SK-N-SH treated with all-trans-retinoic acid at 6 μM for 48 hours (cell line): ENCODE data around the gene L3MBTL1.

Experiments used
- ATAC-seq: fragments of 200-7000 bp; cut with Tn5 transposase; 3 replicates; pipeline ENCODE4 v1.9.1; 2020; ENCODE audit warnings: mild to moderate bottlenecking, moderate library complexity
- ARNTL ChIP-seq: fragments of 450-650 bp; formaldehyde crosslinking; IDR thresholded peaks from 2 replicates; pipeline ENCODE4 v1.5.0; 2020; ENCODE audit warnings: low read depth, mild to moderate bottlenecking, moderate library complexity, borderline replicate concordance
- BACH2 ChIP-seq: fragments of 250-450 bp; sonication (Bioruptor Pico); IDR thresholded peaks from 2 replicates; pipeline ENCODE4 v1.9.0; 2021; ENCODE audit warnings: mild to moderate bottlenecking, borderline replicate concordance
- CREB5 ChIP-seq: fragments of 250-450 bp; sonication (Bioruptor Pico); IDR thresholded peaks from 2 replicates; pipeline ENCODE4 v1.5.1; 2020; ENCODE audit warnings: low read depth, mild to moderate bottlenecking, moderate library complexity
- CSDC2 ChIP-seq: fragments of 250-450 bp; sonication (Bioruptor Pico); IDR thresholded peaks from 2 replicates; pipeline ENCODE4 v1.5.0; 2020; ENCODE audit warnings: mild to moderate bottlenecking, moderate library complexity
- CSRNP3 ChIP-seq: fragments of 250-450 bp; sonication (Bioruptor Pico); IDR thresholded peaks from 2 replicates; pipeline ENCODE4 v1.5.1; 2021; ENCODE audit warnings: mild to moderate bottlenecking, moderate library complexity
- ESRRG ChIP-seq: fragments of 250-450 bp; sonication (Bioruptor Pico); IDR thresholded peaks from 2 replicates; pipeline ENCODE4 v1.6.1; 2021; ENCODE audit warnings: mild to moderate bottlenecking
- GLIS3 ChIP-seq: fragments of 250-450 bp; sonication (Bioruptor Pico); IDR thresholded peaks from 2 replicates; pipeline ENCODE4 v1.5.0; 2020; ENCODE audit warnings: mild to moderate bottlenecking, moderate library complexity
- OSR1 ChIP-seq: fragments of 250-450 bp; sonication (Bioruptor Pico); IDR thresholded peaks from 2 replicates; pipeline ENCODE4 v1.8.0; 2022; ENCODE audit warnings: moderate library complexity, mild to moderate bottlenecking, inconsistent platforms
- PATZ1 ChIP-seq: fragments of 250-450 bp; sonication (Bioruptor Pico); IDR thresholded peaks from 2 replicates; pipeline ENCODE4 v1.8.0; 2020; ENCODE audit warnings: mild to moderate bottlenecking, moderate library complexity, borderline replicate concordance
- PPARA ChIP-seq: fragments of 250-450 bp; sonication (Bioruptor Pico); IDR thresholded peaks from 2 replicates; pipeline ENCODE4 v1.5.0; 2020; ENCODE audit warnings: mild to moderate bottlenecking, borderline replicate concordance
- TSHZ2 ChIP-seq: fragments of 250-450 bp; sonication (Bioruptor Pico); IDR thresholded peaks from 2 replicates; pipeline ENCODE4 v1.5.0; 2020; ENCODE audit warnings: mild to moderate bottlenecking, moderate library complexity
- ZC3H10 ChIP-seq: fragments of 250-450 bp; sonication (Bioruptor Pico); IDR thresholded peaks from 2 replicates; pipeline ENCODE4 v1.5.1; 2021; ENCODE audit warnings: mild to moderate bottlenecking, moderate library complexity
- ZFP3 ChIP-seq: fragments of 250-450 bp; sonication (Bioruptor Pico); IDR thresholded peaks from 2 replicates; pipeline ENCODE4 v1.5.0; 2020; ENCODE audit warnings: mild to moderate bottlenecking, moderate library complexity
- ZFP30 ChIP-seq: fragments of 450-650 bp; formaldehyde crosslinking; IDR thresholded peaks from 2 replicates; pipeline ENCODE4 v1.5.0; 2022; ENCODE audit warnings: mild to moderate bottlenecking, moderate library complexity
- ZNF565 ChIP-seq: fragments of 450-650 bp; formaldehyde crosslinking; conservative IDR thresholded peaks from 2 replicates; pipeline ENCODE4 v1.5.0; 2020; ENCODE audit warnings: low read depth, mild to moderate bottlenecking, moderate library complexity
- ZNF70 ChIP-seq: fragments of 450-650 bp; formaldehyde crosslinking; IDR thresholded peaks from 2 replicates; pipeline ENCODE4 v1.5.0; 2020; ENCODE audit warnings: mild to moderate bottlenecking, moderate library complexity
- ZNF8 ChIP-seq: fragments of 450-650 bp; formaldehyde crosslinking; IDR thresholded peaks from 2 replicates; pipeline ENCODE4 v1.5.0; 2020; ENCODE audit warnings: mild to moderate bottlenecking, moderate library complexity

L3MBTL1 gene

GRCh38 chr20:43507150-43508080, at the start of gene L3MBTL1:
Gene L3MBTL1, plus strand, starts transcription at chr20:43507697. Its CDS starts 5,807 bp downstream, at chr20:43513504.
- no peak for TF ChIP-seq OSR1 (CRISPR knock-in tag)
- TF ChIP-seq ZNF70 (CRISPR knock-in tag) = no peak
- no peak for TF ChIP-seq CREB5 (CRISPR knock-in tag)
- TF ChIP-seq ZFP30 (CRISPR knock-in tag) = no peak
- TF ChIP-seq ARNTL (CRISPR knock-in tag) = no peak
- TF ChIP-seq TSHZ2 = no peak
- no peak for TF ChIP-seq ESRRG (CRISPR knock-in tag)
- no peak for TF ChIP-seq ZC3H10 (CRISPR knock-in tag)
- TF ChIP-seq PATZ1 (CRISPR knock-in tag) = no peak
- no peak for TF ChIP-seq ZFP3
- ATAC-seq = peak; percentile 95

GRCh38 chr20:43458422-43458924, 49.0 kb upstream of the L3MBTL1 start:
- ATAC-seq = no peak

GRCh38 chr20:43459022-43459942, 48.2 kb upstream of the L3MBTL1 start:
- ATAC-seq = no peak
- TF ChIP-seq ZNF70 (CRISPR knock-in tag) = no peak
- no peak for TF ChIP-seq CSRNP3
- TF ChIP-seq ZFP3 = no peak

More at GRCh38 chr20:43458422-43458924, 49.0 kb upstream of the L3MBTL1 start:
- TF ChIP-seq ESRRG (CRISPR knock-in tag) (no peak), PPARA (no peak), BACH2 (CRISPR knock-in tag) (no peak), TSHZ2 (no peak), GLIS3 (no peak), ZNF565 (CRISPR knock-in tag) (no peak), CSDC2 (CRISPR knock-in tag) (no peak), ZNF70 (CRISPR knock-in tag) (no peak), ZNF8 (CRISPR knock-in tag) (no peak)
